Naive thymus-derived CD4-positive, alpha-beta T cell (primary cell): ENCODE data around the gene GTPBP1. TPM values are rescaled to one million over a fixed set of nuclear protein-coding genes. Genes with fewer than 3 reads are reported as not detected.
A peak's percentile ranks its signal among the peaks of the same experiment; 100 is the strongest.

Source experiments
- ATAC-seq: fragments of 150-1000 bp; cut with Tn5 transposase; 2 replicates; pipeline ENCODE4 v1.10.0; 2021; ENCODE audit warnings: mild to moderate bottlenecking, moderate library complexity
- CTCF ChIA-PET: fragments of 350-600 bp; sonication (Branson Sonifier 250); formaldehyde crosslinking; loops from one replicate; lab custom pipeline; 2021; ENCODE audit warnings: antibody characterized with exemption; lab: Charles Lee
- POLR2A ChIA-PET: fragments of 350-600 bp; sonication (Branson Sonifier 250); formaldehyde crosslinking; loops from one replicate; lab custom pipeline; 2021; ENCODE audit warnings: antibody characterized with exemption, inconsistent platforms; lab: Charles Lee
- DNase-seq, 9 donors: peaks; one replicate each; pipeline versions ENCODE4 v3.0.0 to v3.0.0-alpha.2; 2020 to 2022; ENCODE audit warnings: mixed read lengths in 1 of 9
- H3K27ac ChIP-seq: one replicate; pipeline ENCODE4 v1.7.0; 2013; ENCODE audit warnings: mild to moderate bottlenecking, low read depth, low read length, moderate library complexity
- H3K27me3 ChIP-seq, 2 donors: one replicate each; pipeline ENCODE4 v1.7.0; 2013; ENCODE audit warnings: low read length in 2 of 2, mild to moderate bottlenecking in 2 of 2, moderate library complexity in 2 of 2; ENCODE audit not compliant: control insufficient read depth in 2 of 2, insufficient read depth in 2 of 2
- H3K36me3 ChIP-seq, 3 experiments: 1 replicate in 2 of 3; 2 replicates in 1 of 3; pipeline ENCODE4 v1.7.0; 2013; ENCODE audit warnings: low read length in 3 of 3, mild to moderate bottlenecking in 3 of 3, moderate library complexity in 1 of 3; ENCODE audit not compliant: insufficient read depth in 3 of 3, control insufficient read depth in 2 of 3
- H3K4me1 ChIP-seq, 2 donors: one replicate each; pipeline ENCODE4 v1.7.0; 2013; ENCODE audit warnings: low read length in 2 of 2, mild to moderate bottlenecking in 2 of 2, moderate library complexity in 1 of 2; ENCODE audit not compliant: control insufficient read depth in 2 of 2, insufficient read depth in 2 of 2
- H3K4me3 ChIP-seq: 2 replicates; pipeline ENCODE4 v1.7.0; 2013; ENCODE audit warnings: mild to moderate bottlenecking, low read length
- H3K9me3 ChIP-seq, 3 experiments: 1 replicate in 2 of 3; 2 replicates in 1 of 3; pipeline ENCODE4 v1.7.0; 2013; ENCODE audit warnings: low read length in 3 of 3; ENCODE audit not compliant: control insufficient read depth in 2 of 3
- H3K27ac Mint-ChIP-seq, 9 donors: one replicate each; pipeline ENCODE4 v1.8.0; 2020 to 2022; ENCODE audit warnings: mixed read lengths in 9 of 9, mild to moderate bottlenecking in 8 of 9, moderate library complexity in 5 of 9, inconsistent platforms in 2 of 9
- H3K27me3 Mint-ChIP-seq, 5 donors: one replicate each; pipeline ENCODE4 v1.8.0; 2021 to 2022; ENCODE audit warnings: mixed read lengths in 5 of 5, mild to moderate bottlenecking in 1 of 5
- H3K36me3 Mint-ChIP-seq, 5 donors: one replicate each; pipeline ENCODE4 v1.8.0; 2020 to 2022; ENCODE audit warnings: mixed read lengths in 5 of 5, mild to moderate bottlenecking in 3 of 5, inconsistent platforms in 1 of 5
- H3K4me1 Mint-ChIP-seq, 7 donors: one replicate each; pipeline ENCODE4 v1.8.0; 2020 to 2022; ENCODE audit warnings: mixed read lengths in 7 of 7, mild to moderate bottlenecking in 3 of 7, inconsistent platforms in 1 of 7
- H3K4me3 Mint-ChIP-seq, 10 donors: one replicate each; pipeline ENCODE4 v1.8.0; 2020 to 2022; ENCODE audit warnings: mild to moderate bottlenecking in 10 of 10, mixed read lengths in 10 of 10, moderate library complexity in 6 of 10, inconsistent platforms in 2 of 10
- H3K9me3 Mint-ChIP-seq, 11 donors: one replicate each; pipeline ENCODE4 v1.8.0; 2020 to 2022; ENCODE audit warnings: mixed read lengths in 11 of 11, mild to moderate bottlenecking in 4 of 11, inconsistent platforms in 1 of 11, moderate library complexity in 1 of 11
- intact Hi-C, 2 donors: fragments of 100-400 bp; cut with micrococcal nuclease; formaldehyde crosslinking; loops; one replicate each; pipeline ENCODE4 v1.15.1; 2023
- polyA plus RNA-seq, 2 donors: library from polyadenylated mRNA; unstranded; fragments of 300-500 nt; fragmentation: Illumina TruSeq; gene quantifications; one replicate each; pipeline ENCODE4 v1.2.3, GENCODE V29; 2021
- total RNA-seq, 6 experiments: library from RNA in 5 of 6; stranded (reverse) in 5 of 6; gene quantifications; 1 replicate in 5 of 6; 2 replicates in 1 of 6; pipeline ENCODE4 v1.2.3 and lab custom pipeline; 2021 to 2026

The GTPBP1 gene
- total and polyA plus RNA-seq, 7 experiments from 2014 or later: 16.9 to 209 (median 83.4) TPM

GRCh38 chr22:38748487-38749136 is 42.9 kb downstream of the GTPBP1 start:
- ChIA-PET POLR2A (interaction anchor here (0.6 to 33.7 kb wide), 4 partner anchors 8 to 945 kb away, joined by 3 to 1007 read pairs (median 507); partner anchors contain the start of genes GTPBP1 and SUN2), CTCF (interaction anchor here (1.3 to 4.1 kb wide), 3 partner anchors 12 to 17 kb away, joined by 4 to 24 read pairs (median 7); no protein-coding TSS in a partner anchor)
- H3K27me3 ChIP-seq: no peaks in the 10 kb centered on the region
- DNase-seq: no peak
- H3K27ac ChIP-seq: peak overlapping the region; percentile 81
- peaks cover 0 to 1% (median 0%) of the 10 kb centered on the region in 11 donors for H3K9me3 Mint-ChIP-seq
- no peaks in the 10 kb centered on the region for H3K9me3 ChIP-seq
- H3K4me3 Mint-ChIP-seq: peak overlapping the region in 3 of 10 donors; percentile 5 to 53 (median 32)
- intact Hi-C loops: no loop called here
- H3K4me1 ChIP-seq: peaks cover 52 to 59% of the 10 kb centered on the region in 2 donors
- no peak for ATAC-seq
- no peak overlapping the region for H3K4me3 ChIP-seq
- H3K4me1 Mint-ChIP-seq: peaks cover 29 to 70% (median 53%) of the 10 kb centered on the region in 7 donors
- H3K27me3 Mint-ChIP-seq: no peaks in the 10 kb centered on the region
- H3K36me3 ChIP-seq: peaks cover 46 to 89% (median 71%) of the 10 kb centered on the region in 3 experiments
- H3K27ac Mint-ChIP-seq: peak overlapping the region; percentile 68 to 100 (median 91)
- peaks cover 12 to 48% (median 34%) of the 10 kb centered on the region in 5 donors for H3K36me3 Mint-ChIP-seq

- CTCF ChIA-PET: interaction anchor here (0.6 to 4.1 kb wide), 7 partner anchors 9 to 1171 kb away, joined by 3 to 24 read pairs (median 3); no protein-coding TSS in a partner anchor
- H3K9me3 Mint-ChIP-seq: peaks cover 0 to 1% (median 0%) of the 10 kb centered on the region in 11 donors
Measured at GRCh38 chr22:38750104-38750503, 44.4 kb downstream of the GTPBP1 start.

GRCh38 chr22:38750638-38751037 is 44.9 kb downstream of the GTPBP1 start:
- Mint-ChIP-seq H3K27ac (peak overlapping the region; percentile 94 to 100 (median 99)), H3K4me3 (peak overlapping the region in 8 of 10 donors; percentile 94 to 99 (median 98)), H3K27me3 (no peaks in the 10 kb centered on the region), H3K9me3 (peaks cover 0 to 1% (median 0%) of the 10 kb centered on the region in 11 donors), H3K4me1 (peaks cover 33 to 64% (median 48%) of the 10 kb centered on the region in 7 donors), H3K36me3 (peaks cover 12 to 56% (median 40%) of the 10 kb centered on the region in 5 donors)
- no peaks in the 10 kb centered on the region for H3K27me3 ChIP-seq
- peak overlapping the region; percentile 95 for H3K4me3 ChIP-seq
- CTCF ChIA-PET: interaction anchor here (0.6 to 4.1 kb wide), 6 partner anchors 14 to 595 kb away, joined by 3 to 24 read pairs (median 3); no protein-coding TSS in a partner anchor
- peak overlapping the region; percentile 81 for H3K27ac ChIP-seq
- POLR2A ChIA-PET: interaction anchor here (0.5 to 33.7 kb wide), 7 partner anchors 6 to 124 kb away, joined by 3 to 1007 read pairs (median 8); partner anchors contain the start of genes CBX6, GTPBP1, NPTXR and SUN2
- no peaks in the 10 kb centered on the region for H3K9me3 ChIP-seq
- peaks cover 55 to 56% of the 10 kb centered on the region in 2 donors for H3K4me1 ChIP-seq
- no peak for ATAC-seq
- intact Hi-C loops: loop anchor here (1.0 to 10.0 kb wide), 6 partner anchors 16 to 564 kb away; partner anchors contain the start of genes CBX7 (in 1 of the 2), DNAL4 (in 1 of the 2), GTPBP1 (in 1 of the 2) and RPL3 (in 1 of the 2)
- peaks cover 33 to 72% (median 52%) of the 10 kb centered on the region in 3 experiments for H3K36me3 ChIP-seq
- no peak for DNase-seq

More at GRCh38 chr22:38750104-38750503, 44.4 kb downstream of the GTPBP1 start:
- Mint-ChIP-seq H3K4me3 (peak overlapping the region; percentile 9 to 99 (median 62)), H3K27ac (peak overlapping the region; percentile 82 to 100 (median 91)), H3K27me3 (no peaks in the 10 kb centered on the region), H3K4me1 (peaks cover 33 to 69% (median 51%) of the 10 kb centered on the region in 7 donors), H3K36me3 (peaks cover 12 to 55% (median 39%) of the 10 kb centered on the region in 5 donors)
- Histone ChIP-seq H3K36me3 (peaks cover 38 to 74% (median 58%) of the 10 kb centered on the region in 3 experiments), H3K27me3 (no peaks in the 10 kb centered on the region), H3K4me1 (peaks cover 55 to 56% of the 10 kb centered on the region in 2 donors), H3K27ac (peak overlapping the region; percentile 81), H3K4me3 (peak overlapping the region; percentile 95), H3K9me3 (no peaks in the 10 kb centered on the region)
- ATAC-seq (no peak), DNase-seq (no peak)
- intact Hi-C loops: loop anchor here in 1 of 2 donors (2.0 to 10.0 kb wide), 2 partner anchors 15 to 565 kb away; partner anchors contain the start of gene RPL3
- POLR2A ChIA-PET: interaction anchor here (0.5 to 33.7 kb wide), 7 partner anchors 6 to 124 kb away, joined by 3 to 1007 read pairs (median 5); partner anchors contain the start of genes GTPBP1, NPTXR, SUN2 and TOMM22

GRCh38 chr22:38751066-38751421 is 45.3 kb downstream of the GTPBP1 start:
- Histone ChIP-seq H3K36me3 (peaks cover 29 to 68% (median 48%) of the 10 kb centered on the region in 3 experiments), H3K9me3 (no peaks in the 10 kb centered on the region), H3K27ac (peak overlapping the region; percentile 81), H3K4me3 (peak overlapping the region; percentile 95), H3K27me3 (no peaks in the 10 kb centered on the region), H3K4me1 (peaks cover 53 to 55% of the 10 kb centered on the region in 2 donors)
- H3K27me3 Mint-ChIP-seq: no peaks in the 10 kb centered on the region
- DNase-seq (no peak), ATAC-seq (no peak)
- ChIA-PET POLR2A (interaction anchor here (1.0 to 33.7 kb wide), 11 partner anchors 5 to 372 kb away, joined by 3 to 1007 read pairs (median 7); partner anchors contain the start of genes CBX6, GTPBP1, NPTXR and SUN2), CTCF (interaction anchor here (0.6 to 4.1 kb wide), 7 partner anchors 14 to 594 kb away, joined by 3 to 24 read pairs (median 3); no protein-coding TSS in a partner anchor)
- peaks cover 12 to 56% (median 40%) of the 10 kb centered on the region in 5 donors for H3K36me3 Mint-ChIP-seq
- peak overlapping the region; percentile 94 to 100 (median 99) for H3K27ac Mint-ChIP-seq
- intact Hi-C loops: loop anchor here (1.0 to 10.0 kb wide), 6 partner anchors 15 to 564 kb away; partner anchors contain the start of genes CBX7 (in 1 of the 2), DNAL4 (in 1 of the 2), GTPBP1 (in 1 of the 2) and RPL3 (in 1 of the 2)
- H3K4me3 Mint-ChIP-seq: peak overlapping the region; percentile 94 to 99 (median 96)
- H3K9me3 Mint-ChIP-seq: peaks cover 0 to 1% (median 0%) of the 10 kb centered on the region in 11 donors
- peaks cover 33 to 63% (median 48%) of the 10 kb centered on the region in 7 donors for H3K4me1 Mint-ChIP-seq

GRCh38 chr22:38751422-38752346 is 45.9 kb downstream of the GTPBP1 start:
- H3K4me1 Mint-ChIP-seq: peaks cover 36 to 66% (median 51%) of the 10 kb centered on the region in 7 donors
- H3K4me3 Mint-ChIP-seq: peak overlapping the region; percentile 94 to 99 (median 96)
- no peaks in the 10 kb centered on the region for H3K9me3 ChIP-seq
- no peaks in the 10 kb centered on the region for H3K27me3 Mint-ChIP-seq
- ChIA-PET POLR2A (interaction anchor here (0.5 to 33.7 kb wide), 20 partner anchors 5 to 1144 kb away, joined by 3 to 1007 read pairs (median 4); partner anchors contain the start of genes CBX6, GTPBP1, NPTXR and SUN2), CTCF (interaction anchor here (0.5 to 4.1 kb wide), 7 partner anchors 14 to 565 kb away, joined by 3 to 24 read pairs (median 7); no protein-coding TSS in a partner anchor)
- peaks cover 0 to 1% (median 0%) of the 10 kb centered on the region in 11 donors for H3K9me3 Mint-ChIP-seq
- H3K27ac ChIP-seq: peak overlapping the region; percentile 81
- H3K36me3 ChIP-seq: peaks cover 28 to 61% (median 42%) of the 10 kb centered on the region in 3 experiments
- peaks cover 12 to 58% (median 40%) of the 10 kb centered on the region in 5 donors for H3K36me3 Mint-ChIP-seq
- H3K4me3 ChIP-seq: peak overlapping the region; percentile 95
- peaks cover 53 to 55% of the 10 kb centered on the region in 2 donors for H3K4me1 ChIP-seq
- peak overlapping the region; percentile 94 to 100 (median 99) for H3K27ac Mint-ChIP-seq
- DNase-seq (peak; percentile 43 to 90 (median 85)), ATAC-seq (peak; percentile 57)
- intact Hi-C loops: loop anchor here (1.0 to 10.0 kb wide), 6 partner anchors 15 to 563 kb away; partner anchors contain the start of genes CBX7 (in 1 of the 2), DNAL4 (in 1 of the 2), GTPBP1 (in 1 of the 2) and RPL3 (in 1 of the 2)
- H3K27me3 ChIP-seq: no peaks in the 10 kb centered on the region
